IPS-15b (cell line): Measurements from ENCODE around the gene NDFIP1.
"Not testable (repeated sequence)": the region's sequence is repeated elsewhere in the genome, so short reads cannot be mapped to it uniquely, and the experiment has no call there.

Experiments
- H3K27me3 ChIP-seq: one replicate; pipeline ENCODE4 v1.6.1; 2013; ENCODE audit warnings: low read length; ENCODE audit not compliant: control insufficient read depth, insufficient read depth
- H3K36me3 ChIP-seq: one replicate; pipeline ENCODE4 v1.6.1; 2013; ENCODE audit warnings: low read length; ENCODE audit not compliant: control insufficient read depth, insufficient read depth
- H3K4me1 ChIP-seq: one replicate; pipeline ENCODE4 v1.6.1; 2013; ENCODE audit warnings: mild to moderate bottlenecking, low read length; ENCODE audit not compliant: control insufficient read depth, insufficient read depth
- H3K4me3 ChIP-seq: one replicate; pipeline ENCODE4 v1.5.1; 2013; ENCODE audit warnings: low read depth, low read length
- H3K9ac ChIP-seq: one replicate; pipeline ENCODE4 v1.6.1; 2013; ENCODE audit warnings: low read depth, mild to moderate bottlenecking, low read length
- H3K9me3 ChIP-seq: one replicate; pipeline ENCODE4 v1.6.1; 2013; ENCODE audit warnings: mild to moderate bottlenecking, low read length; ENCODE audit not compliant: control insufficient read depth, insufficient read depth

Gene NDFIP1

DNA sequence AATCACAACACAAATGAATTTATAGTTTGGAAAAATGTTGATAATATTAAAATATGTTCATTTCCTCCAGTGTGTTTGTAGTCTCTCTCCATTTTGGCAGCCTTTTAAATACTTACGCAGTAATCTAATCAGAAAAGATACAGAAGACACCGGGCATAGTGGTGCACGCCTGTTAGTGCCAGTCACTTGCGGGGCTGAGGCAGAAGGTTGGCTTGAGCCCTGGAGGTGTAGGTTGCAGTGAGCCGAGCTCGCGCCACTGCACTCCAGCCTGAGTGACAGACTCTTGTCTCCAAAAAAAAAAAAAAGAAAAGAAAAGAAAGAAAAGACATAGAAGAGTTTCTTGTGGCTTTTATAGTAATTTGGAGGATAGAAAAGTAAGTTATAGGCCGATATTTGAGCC lies 41.9 kb downstream of the NDFIP1 start:
- Histone ChIP-seq H3K27me3 (no peaks in the 10 kb centered on the region), H3K4me1 (peaks cover 4% of the 10 kb centered on the region), H3K9ac (no peak overlapping the region), H3K9me3 (no peaks in the 10 kb centered on the region), H3K36me3 (no peaks in the 10 kb centered on the region), H3K4me3 (no peak overlapping the region)

GRCh38 chr5:142151436-142152383 lies 43.1 kb downstream of the NDFIP1 start:
- H3K4me1 ChIP-seq, result peaks cover 14% of the 10 kb centered on the region
- H3K9me3 ChIP-seq, result no peaks in the 10 kb centered on the region
- no peaks in the 10 kb centered on the region for H3K36me3 ChIP-seq
- no peak overlapping the region for H3K4me3 ChIP-seq
- no peaks in the 10 kb centered on the region for H3K27me3 ChIP-seq
- no peak overlapping the region for H3K9ac ChIP-seq

DNA sequence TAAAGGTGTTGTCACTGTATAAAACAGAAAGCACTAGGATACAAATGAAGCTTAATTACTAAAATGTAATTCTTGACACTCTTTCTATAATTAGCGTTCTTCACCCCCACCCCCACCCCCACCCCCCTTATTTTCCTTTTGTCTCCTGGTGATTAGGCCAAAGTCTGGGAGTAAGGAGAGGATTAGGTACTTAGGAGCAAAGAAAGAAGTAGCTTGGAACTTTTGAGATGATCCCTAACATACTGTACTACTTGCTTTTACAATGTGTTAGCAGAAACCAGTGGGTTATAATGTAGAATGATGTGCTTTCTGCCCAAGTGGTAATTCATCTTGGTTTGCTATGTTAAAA lies 43.8 kb downstream of the NDFIP1 start:
- Histone ChIP-seq H3K27me3 (no peaks in the 10 kb centered on the region), H3K4me3 (no peak overlapping the region), H3K9ac (no peak overlapping the region), H3K36me3 (no peaks in the 10 kb centered on the region), H3K4me1 (peaks cover 20% of the 10 kb centered on the region), H3K9me3 (no peaks in the 10 kb centered on the region)

DNA sequence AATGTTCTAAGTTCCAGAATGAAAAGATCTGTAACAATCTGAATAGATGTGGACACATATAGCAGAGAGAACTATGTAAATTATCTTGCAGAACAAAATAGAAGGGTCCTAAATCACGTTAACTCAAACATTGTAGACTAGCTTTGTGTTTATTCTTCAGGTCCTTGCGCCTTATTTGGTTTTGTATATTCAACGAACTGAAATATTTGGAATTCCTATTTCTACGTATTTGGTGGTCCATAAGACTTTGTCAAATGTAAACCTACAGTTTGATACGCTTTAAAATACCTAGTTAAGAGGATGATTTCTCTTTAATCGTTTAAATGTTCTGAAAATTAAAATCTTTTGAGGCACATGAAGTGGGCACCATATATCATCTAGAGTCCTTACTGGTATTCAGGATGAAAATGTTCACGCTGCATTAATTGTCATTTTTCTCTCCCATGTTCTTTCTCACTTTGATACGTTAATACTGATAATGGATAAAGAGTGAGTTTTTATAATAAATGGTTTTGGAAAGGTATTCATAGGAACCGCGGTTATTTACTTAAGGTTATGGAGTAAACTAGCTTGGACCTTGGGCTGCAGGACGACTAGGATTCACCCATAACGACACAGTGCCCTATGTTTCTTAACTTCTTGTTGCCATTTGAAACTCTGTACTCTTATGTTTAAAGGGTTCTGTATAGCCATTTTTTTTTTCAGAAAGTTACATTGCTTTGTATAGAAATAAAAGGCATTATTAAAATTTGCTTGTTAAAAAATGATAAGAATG lies 45.3 kb downstream of the NDFIP1 start:
- Histone ChIP-seq H3K36me3 (no peaks in the 10 kb centered on the region), H3K4me1 (peaks cover 22% of the 10 kb centered on the region), H3K4me3 (no peak overlapping the region), H3K9ac (no peak overlapping the region), H3K27me3 (no peaks in the 10 kb centered on the region), H3K9me3 (no peaks in the 10 kb centered on the region)

DNA sequence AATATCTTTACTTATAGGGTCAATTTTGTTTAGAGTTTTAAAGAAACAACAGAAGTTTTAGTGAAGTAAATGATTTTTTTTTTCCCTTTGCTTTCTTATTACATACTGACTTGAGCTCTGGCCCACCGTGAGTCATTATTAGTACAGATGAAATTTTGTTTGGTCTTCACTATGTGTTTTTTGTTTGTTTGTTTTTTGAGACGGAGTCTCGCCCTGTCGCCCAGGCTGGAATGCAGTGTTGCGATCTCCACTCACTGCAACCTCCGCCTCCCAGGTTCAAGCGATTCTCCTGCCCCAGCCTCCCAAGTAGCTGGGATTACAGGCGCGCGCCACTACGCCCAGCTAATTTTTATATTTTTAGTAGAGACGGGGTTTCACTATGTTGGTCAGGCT lies 45.9 kb downstream of the NDFIP1 start:
- H3K36me3 ChIP-seq, H3K9me3 ChIP-seq, H3K9ac ChIP-seq, H3K27me3 ChIP-seq, H3K4me3 ChIP-seq: not testable (repeated sequence)
- peaks cover 22% of the 10 kb centered on the region for H3K4me1 ChIP-seq

DNA sequence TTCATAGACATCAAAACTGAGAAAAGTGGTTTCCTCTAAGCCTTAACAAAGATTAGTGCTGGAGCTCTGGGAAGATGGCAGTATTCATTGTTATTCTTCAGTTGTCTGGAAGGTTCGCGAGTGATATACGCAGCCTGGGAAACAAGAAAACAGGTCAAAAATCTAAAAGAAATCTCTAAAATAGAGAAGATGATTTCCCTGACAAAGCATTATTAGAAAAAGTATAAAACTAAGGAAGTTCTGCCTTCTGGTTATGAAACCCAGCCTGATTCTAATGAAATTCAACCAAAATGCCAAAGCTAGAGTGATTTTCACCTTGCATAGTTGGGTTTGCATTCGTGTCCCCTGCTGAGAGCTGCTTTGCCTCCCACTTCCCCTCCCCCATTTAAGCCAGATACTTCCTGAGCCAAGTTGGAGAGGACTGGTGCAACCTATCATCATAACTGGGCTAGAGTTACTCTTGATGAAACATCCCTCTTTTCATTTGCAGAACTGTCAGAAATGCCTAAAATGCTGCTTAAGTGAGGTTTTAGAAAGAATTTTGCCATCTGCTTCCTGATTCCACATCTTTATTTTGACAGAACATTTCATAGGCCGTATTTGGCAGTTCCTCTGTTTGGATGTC lies 48.4 kb downstream of the NDFIP1 start:
- Histone ChIP-seq H3K9me3 (no peaks in the 10 kb centered on the region), H3K36me3 (no peaks in the 10 kb centered on the region), H3K4me1 (peaks cover 22% of the 10 kb centered on the region), H3K4me3 (no peak overlapping the region), H3K27me3 (no peaks in the 10 kb centered on the region), H3K9ac (no peak overlapping the region)

DNA sequence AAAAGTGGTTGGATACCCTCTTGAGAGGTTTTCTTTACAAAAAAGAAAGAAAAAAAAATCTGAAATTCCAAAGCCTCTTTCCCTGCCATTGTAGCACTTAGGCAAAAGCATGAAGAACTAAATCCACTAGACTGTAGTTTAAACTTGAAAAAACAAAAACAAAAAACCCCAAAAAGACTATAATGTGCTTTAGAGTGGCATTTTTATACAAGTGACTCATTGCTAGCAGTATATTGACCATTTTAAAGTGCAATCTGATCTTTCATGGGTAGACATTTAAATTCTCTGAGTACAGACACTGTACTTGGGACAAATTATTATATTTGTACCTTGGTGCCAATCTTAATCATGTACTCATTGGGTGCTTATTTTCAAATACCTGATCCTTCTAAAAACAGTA lies 50.8 kb downstream of the NDFIP1 start:
- H3K9me3 ChIP-seq, result no peaks in the 10 kb centered on the region
- no peak overlapping the region for H3K9ac ChIP-seq
- H3K27me3 ChIP-seq, result no peaks in the 10 kb centered on the region
- H3K4me3 ChIP-seq, result no peak overlapping the region
- H3K36me3 ChIP-seq, result no peaks in the 10 kb centered on the region
- H3K4me1 ChIP-seq, result peaks cover 19% of the 10 kb centered on the region

GRCh38 chr5:142164315-142164714 lies 55.7 kb downstream of the NDFIP1 start:
- Histone ChIP-seq H3K9me3 (no peaks in the 10 kb centered on the region), H3K4me3 (no peak overlapping the region), H3K36me3 (no peaks in the 10 kb centered on the region), H3K27me3 (no peaks in the 10 kb centered on the region), H3K4me1 (no peaks in the 10 kb centered on the region), H3K9ac (no peak overlapping the region)

- Histone ChIP-seq H3K4me1 (peaks cover 2% of the 10 kb centered on the region), H3K4me3 (no peak overlapping the region), H3K36me3 (no peaks in the 10 kb centered on the region), H3K9me3 (no peaks in the 10 kb centered on the region), H3K27me3 (no peaks in the 10 kb centered on the region), H3K9ac (no peak overlapping the region)
These were observed 58.2 kb downstream of the NDFIP1 start for GRCh38 chr5:142166754-142167153.

GRCh38 chr5:142167458-142167857 lies 58.9 kb downstream of the NDFIP1 start:
- Histone ChIP-seq H3K9ac (no peak overlapping the region), H3K9me3 (no peaks in the 10 kb centered on the region), H3K27me3 (no peaks in the 10 kb centered on the region), H3K4me1 (peaks cover 2% of the 10 kb centered on the region), H3K36me3 (no peaks in the 10 kb centered on the region), H3K4me3 (no peak overlapping the region)

- H3K9ac ChIP-seq, result no peak overlapping the region
- no peaks in the 10 kb centered on the region for H3K27me3 ChIP-seq
- no peaks in the 10 kb centered on the region for H3K36me3 ChIP-seq
- peaks cover 2% of the 10 kb centered on the region for H3K4me1 ChIP-seq
- H3K9me3 ChIP-seq, result no peaks in the 10 kb centered on the region
- no peak overlapping the region for H3K4me3 ChIP-seq
These were observed 59.8 kb downstream of the NDFIP1 start for GRCh38 chr5:142168365-142168764.
